ENCODE results near the gene NEIL1. TPM values are rescaled to one million over a fixed set of nuclear protein-coding genes. Genes with fewer than 3 reads are reported as not detected.
"Not testable (repeated sequence)": the region's sequence is repeated elsewhere in the genome, so short reads cannot be mapped to it uniquely, and the experiment has no call there.

NEIL1 gene
- total RNA-seq, 2 experiments from 2014 or later: 99.5 to 159 TPM

- H3K79me2 ChIP-seq (ENCODE audit: insufficient read depth, low read depth, low read length): no peaks in the 10 kb centered on the region
- H3K36me3 ChIP-seq (ENCODE audit: insufficient read depth, low read length): no peaks in the 10 kb centered on the region
- no peaks in the 10 kb centered on the region for H3K9me2 ChIP-seq (ENCODE audit: insufficient read depth, low read length)
- ChIA-PET POLR2A (no interaction called here), CTCF (ENCODE audit: unreplicated experiment) (no interaction called here)
- no peak overlapping the region for H3K4me2 ChIP-seq (ENCODE audit: low read length)
- H3K9me3 ChIP-seq (ENCODE audit: low read length): no peaks in the 10 kb centered on the region
- TF ChIP-seq CTCF (conservative IDR thresholded peaks at IDR 0.05; ENCODE audit: low read length) (no peak), EZH2phosphoT487 (IDR thresholded peaks at IDR 0.05; ENCODE audit: borderline replicate concordance, low read depth, low read length) (no peak)
- intact Hi-C loops (cut with micrococcal nuclease; ENCODE audit: unreplicated experiment): no loop called here
- H3K27ac ChIP-seq (ENCODE audit: low read depth, low read length, poor library complexity, severe bottlenecking): no peak overlapping the region
- no peaks in the 10 kb centered on the region for H3K4me1 ChIP-seq (ENCODE audit: insufficient read depth, low read length, poor library complexity, severe bottlenecking)
- no peaks in the 10 kb centered on the region for H4K20me1 ChIP-seq (ENCODE audit: insufficient read depth, low read length)
- DNase-seq (ENCODE audit: low spot score): no peak
- no TSS peak for BruUV-seq (replicated peaks)
- H2AFZ ChIP-seq (ENCODE audit: low read length): no peak overlapping the region
- H3K4me3 ChIP-seq (ENCODE audit: low read depth, low read length, poor library complexity, severe bottlenecking): no peak overlapping the region
Observed at GRCh38 chr15:75327491-75327890, 19.3 kb upstream of the NEIL1 start.

- no peak for DNase-seq (ENCODE audit: low spot score)
- Histone ChIP-seq H3K4me3 (ENCODE audit: low read depth, low read length, poor library complexity, severe bottlenecking) (no peak overlapping the region), H2AFZ (ENCODE audit: low read length) (no peak overlapping the region), H3K4me2 (ENCODE audit: low read length) (no peak overlapping the region), H3K9me3 (ENCODE audit: low read length) (no peaks in the 10 kb centered on the region), H3K79me2 (ENCODE audit: insufficient read depth, low read depth, low read length) (no peaks in the 10 kb centered on the region), H3K36me3 (ENCODE audit: insufficient read depth, low read length) (no peaks in the 10 kb centered on the region), H3K9me2 (ENCODE audit: insufficient read depth, low read length) (no peaks in the 10 kb centered on the region), H4K20me1 (ENCODE audit: insufficient read depth, low read length) (no peaks in the 10 kb centered on the region), H3K4me1 (ENCODE audit: insufficient read depth, low read length, poor library complexity, severe bottlenecking) (no peaks in the 10 kb centered on the region), H3K27ac (ENCODE audit: low read depth, low read length, poor library complexity, severe bottlenecking) (no peak overlapping the region)
- CTCF ChIA-PET (ENCODE audit: unreplicated experiment): no interaction called here
- TF ChIP-seq EZH2phosphoT487 (IDR thresholded peaks at IDR 0.05; ENCODE audit: borderline replicate concordance, low read depth, low read length) (no peak), CTCF (conservative IDR thresholded peaks at IDR 0.05; ENCODE audit: low read length) (0 out of 2 replicates have a peak, but pooled peaks have one; percentile 8)
- POLR2A ChIA-PET: interaction anchor here (0.7 kb wide), 1 partner anchor 31 kb away, joined by 4 read pairs; no protein-coding TSS in a partner anchor
- intact Hi-C loops (cut with micrococcal nuclease; ENCODE audit: unreplicated experiment): no loop called here
- BruUV-seq (replicated peaks): no TSS peak
Observed at GRCh38 chr15:75328493-75329314, 18.1 kb upstream of the NEIL1 start.

GRCh38 chr15:75329571-75329970 lies 17.3 kb upstream of the NEIL1 start:
- TF ChIP-seq CTCF (conservative IDR thresholded peaks at IDR 0.05; ENCODE audit: low read length): no peak
- no peak for TF ChIP-seq EZH2phosphoT487 (IDR thresholded peaks at IDR 0.05; ENCODE audit: borderline replicate concordance, low read depth, low read length)
- Histone ChIP-seq H3K27ac (ENCODE audit: low read depth, low read length, poor library complexity, severe bottlenecking) (no peak overlapping the region), H3K79me2 (ENCODE audit: insufficient read depth, low read depth, low read length) (no peaks in the 10 kb centered on the region), H3K4me3 (ENCODE audit: low read depth, low read length, poor library complexity, severe bottlenecking) (no peak overlapping the region), H3K9me2 (ENCODE audit: insufficient read depth, low read length) (no peaks in the 10 kb centered on the region), H2AFZ (ENCODE audit: low read length) (no peak overlapping the region), H3K9me3 (ENCODE audit: low read length) (no peaks in the 10 kb centered on the region), H3K4me1 (ENCODE audit: insufficient read depth, low read length, poor library complexity, severe bottlenecking) (no peaks in the 10 kb centered on the region), H3K4me2 (ENCODE audit: low read length) (no peak overlapping the region), H4K20me1 (ENCODE audit: insufficient read depth, low read length) (no peaks in the 10 kb centered on the region), H3K36me3 (ENCODE audit: insufficient read depth, low read length) (no peaks in the 10 kb centered on the region)
- no peak for DNase-seq (ENCODE audit: low spot score)
- POLR2A ChIA-PET: no interaction called here
- CTCF ChIA-PET (ENCODE audit: unreplicated experiment): no interaction called here
- intact Hi-C loops (cut with micrococcal nuclease; ENCODE audit: unreplicated experiment): no loop called here
- BruUV-seq (replicated peaks): no TSS peak

GRCh38 chr15:75332093-75332492 lies 14.7 kb upstream of the NEIL1 start:
- POLR2A ChIA-PET; H3K27ac ChIP-seq (ENCODE audit: low read depth, low read length, poor library complexity, severe bottlenecking); H3K9me2 ChIP-seq (ENCODE audit: insufficient read depth, low read length); H4K20me1 ChIP-seq (ENCODE audit: insufficient read depth, low read length); H3K9me3 ChIP-seq (ENCODE audit: low read length); BruUV-seq (replicated peaks); H3K36me3 ChIP-seq (ENCODE audit: insufficient read depth, low read length); intact Hi-C loops (cut with micrococcal nuclease; ENCODE audit: unreplicated experiment); H2AFZ ChIP-seq (ENCODE audit: low read length); H3K4me2 ChIP-seq (ENCODE audit: low read length); H3K4me3 ChIP-seq (ENCODE audit: low read depth, low read length, poor library complexity, severe bottlenecking); CTCF ChIA-PET (ENCODE audit: unreplicated experiment); DNase-seq (ENCODE audit: low spot score): not testable (repeated sequence)
- Histone ChIP-seq H3K4me1 (ENCODE audit: insufficient read depth, low read length, poor library complexity, severe bottlenecking) (peaks cover 12% of the 10 kb centered on the region), H3K79me2 (ENCODE audit: insufficient read depth, low read depth, low read length) (peaks cover 11% of the 10 kb centered on the region; the same call in 1 of the 2 replicates)
